ENCODE measurements around the gene KLRK1.

GRCh38 chr12:10363914-10364814 is 25.7 kb downstream of the KLRK1 start:
- TF ChIP-seq CTCF (IDR thresholded peaks at IDR 0.05) (no peak), POLR2A (IDR thresholded peaks at IDR 0.05) (peak in 1 of 2 donors; percentile 16)
